Neural cell (in vitro differentiated cells): ENCODE results near the gene TMPRSS3.

Experiments
- POLR2AphosphoS5 ChIP-seq: IDR thresholded peaks from 2 replicates; pipeline ENCODE4 v1.6.1; 2012
- SMC3 ChIP-seq: fragments of 450-650 bp; conservative IDR thresholded peaks from 2 replicates; pipeline ENCODE4 v1.6.1; 2014; ENCODE audit warnings: antibody characterized with exemption, mild to moderate bottlenecking, moderate library complexity; ENCODE audit not compliant: poor library complexity
- TF ChIP-seq, protein P1 (sequence below): fragments of 450-650 bp; IDR thresholded peaks from 2 replicates; pipeline ENCODE4 v1.5.1; 2014; ENCODE audit warnings: antibody characterized with exemption, mild to moderate bottlenecking, moderate library complexity; ENCODE audit not compliant: poor library complexity, severe bottlenecking

- TF ChIP-seq, protein P1, sequence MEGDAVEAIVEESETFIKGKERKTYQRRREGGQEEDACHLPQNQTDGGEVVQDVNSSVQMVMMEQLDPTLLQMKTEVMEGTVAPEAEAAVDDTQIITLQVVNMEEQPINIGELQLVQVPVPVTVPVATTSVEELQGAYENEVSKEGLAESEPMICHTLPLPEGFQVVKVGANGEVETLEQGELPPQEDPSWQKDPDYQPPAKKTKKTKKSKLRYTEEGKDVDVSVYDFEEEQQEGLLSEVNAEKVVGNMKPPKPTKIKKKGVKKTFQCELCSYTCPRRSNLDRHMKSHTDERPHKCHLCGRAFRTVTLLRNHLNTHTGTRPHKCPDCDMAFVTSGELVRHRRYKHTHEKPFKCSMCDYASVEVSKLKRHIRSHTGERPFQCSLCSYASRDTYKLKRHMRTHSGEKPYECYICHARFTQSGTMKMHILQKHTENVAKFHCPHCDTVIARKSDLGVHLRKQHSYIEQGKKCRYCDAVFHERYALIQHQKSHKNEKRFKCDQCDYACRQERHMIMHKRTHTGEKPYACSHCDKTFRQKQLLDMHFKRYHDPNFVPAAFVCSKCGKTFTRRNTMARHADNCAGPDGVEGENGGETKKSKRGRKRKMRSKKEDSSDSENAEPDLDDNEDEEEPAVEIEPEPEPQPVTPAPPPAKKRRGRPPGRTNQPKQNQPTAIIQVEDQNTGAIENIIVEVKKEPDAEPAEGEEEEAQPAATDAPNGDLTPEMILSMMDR = no peak
- no peak for TF ChIP-seq SMC3
- no peak for TF ChIP-seq POLR2AphosphoS5
Measured at GRCh38 chr21:42375506-42375905, 20.3 kb downstream of the TMPRSS3 start.
